C4-2B (cell line): ENCODE data around the gene SYNGR4.

ENCODE experiments used
- ZFX ChIP-seq: fragments of 450-650 bp; IDR thresholded peaks from 2 replicates; pipeline ENCODE4 v1.6.1; 2017
- TF ChIP-seq, protein P1 (sequence below): fragments of 450-650 bp; conservative IDR thresholded peaks from 2 replicates; pipeline ENCODE4 v1.5.1; 2017; ENCODE audit warnings: mild to moderate bottlenecking

DNA sequence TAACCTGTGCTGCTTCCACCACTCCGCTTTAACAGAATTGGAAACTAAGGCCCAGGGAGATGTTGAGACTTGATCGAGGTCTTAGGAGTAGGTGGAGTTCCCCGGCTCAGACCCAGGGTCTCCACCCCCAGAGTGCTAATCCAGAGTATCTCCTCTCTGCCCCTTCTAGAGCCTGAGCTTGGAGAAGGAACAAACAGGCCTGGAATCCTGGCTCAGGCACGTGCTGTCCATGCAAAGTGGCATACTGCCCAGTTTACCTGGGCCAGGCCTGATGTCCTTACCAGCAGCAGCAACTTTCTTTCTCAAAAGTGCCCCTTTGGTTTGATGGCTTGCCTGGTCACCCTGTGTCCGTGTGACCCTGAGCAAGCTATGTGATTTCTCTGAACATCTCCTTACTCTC is 3.7 kb downstream of the SYNGR4 start:
- TF ChIP-seq, protein P1, sequence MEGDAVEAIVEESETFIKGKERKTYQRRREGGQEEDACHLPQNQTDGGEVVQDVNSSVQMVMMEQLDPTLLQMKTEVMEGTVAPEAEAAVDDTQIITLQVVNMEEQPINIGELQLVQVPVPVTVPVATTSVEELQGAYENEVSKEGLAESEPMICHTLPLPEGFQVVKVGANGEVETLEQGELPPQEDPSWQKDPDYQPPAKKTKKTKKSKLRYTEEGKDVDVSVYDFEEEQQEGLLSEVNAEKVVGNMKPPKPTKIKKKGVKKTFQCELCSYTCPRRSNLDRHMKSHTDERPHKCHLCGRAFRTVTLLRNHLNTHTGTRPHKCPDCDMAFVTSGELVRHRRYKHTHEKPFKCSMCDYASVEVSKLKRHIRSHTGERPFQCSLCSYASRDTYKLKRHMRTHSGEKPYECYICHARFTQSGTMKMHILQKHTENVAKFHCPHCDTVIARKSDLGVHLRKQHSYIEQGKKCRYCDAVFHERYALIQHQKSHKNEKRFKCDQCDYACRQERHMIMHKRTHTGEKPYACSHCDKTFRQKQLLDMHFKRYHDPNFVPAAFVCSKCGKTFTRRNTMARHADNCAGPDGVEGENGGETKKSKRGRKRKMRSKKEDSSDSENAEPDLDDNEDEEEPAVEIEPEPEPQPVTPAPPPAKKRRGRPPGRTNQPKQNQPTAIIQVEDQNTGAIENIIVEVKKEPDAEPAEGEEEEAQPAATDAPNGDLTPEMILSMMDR = no peak
- 0 out of 2 replicates have a peak, but pooled peaks have one; percentile 34 for TF ChIP-seq ZFX
